BLaER1 (cell line): ENCODE measurements around the gene LRRC10B.
A peak's percentile ranks its signal among the peaks of the same experiment; 100 is the strongest.

Experiments used
- H3K27ac ChIP-seq: shearing (Covaris generic); formaldehyde crosslinking; 2 replicates; pipeline ENCODE4 v1.8.1; 2022
- H3K27me3 ChIP-seq: shearing (Covaris generic); formaldehyde crosslinking; 2 replicates; pipeline ENCODE4 v1.8.1; 2022
- H3K36me3 ChIP-seq: shearing (Covaris generic); formaldehyde crosslinking; 2 replicates; pipeline ENCODE4 v1.8.1; 2022
- H3K4me1 ChIP-seq: shearing (Covaris generic); formaldehyde crosslinking; 2 replicates; pipeline ENCODE4 v1.8.1; 2022
- H3K4me2 ChIP-seq: shearing (Covaris generic); formaldehyde crosslinking; 2 replicates; pipeline ENCODE4 v1.8.1; 2022
- H3K4me3 ChIP-seq: shearing (Covaris generic); formaldehyde crosslinking; 2 replicates; pipeline ENCODE4 v1.8.1; 2022
- H3K9ac ChIP-seq: shearing (Covaris generic); formaldehyde crosslinking; 2 replicates; pipeline ENCODE4 v1.8.1; 2022
- H3K9me3 ChIP-seq: shearing (Covaris generic); formaldehyde crosslinking; 2 replicates; pipeline ENCODE4 v1.8.1; 2022
- H4K20me1 ChIP-seq: shearing (Covaris generic); formaldehyde crosslinking; 2 replicates; pipeline ENCODE4 v1.8.1; 2022
- Cebpa-rat ChIP-seq: shearing (Covaris generic); IDR thresholded peaks from 2 replicates; pipeline ENCODE4 v1.8.1; 2022

The LRRC10B gene

GRCh38 chr11:61514050-61514917 is 5.7 kb downstream of the LRRC10B start:
- Histone ChIP-seq H3K4me3 (no peak overlapping the region), H3K9ac (no peak overlapping the region), H3K27ac (no peak overlapping the region), H3K4me1 (peaks cover 68% of the 10 kb centered on the region), H3K36me3 (no peaks in the 10 kb centered on the region), H3K4me2 (no peak overlapping the region), H3K27me3 (peaks cover 15% of the 10 kb centered on the region), H4K20me1 (peaks cover 6% of the 10 kb centered on the region; the same call in 1 of the 2 replicates), H3K9me3 (no peaks in the 10 kb centered on the region)
- no peak for TF ChIP-seq Cebpa-rat

GRCh38 chr11:61515686-61516085 is 7.1 kb downstream of the LRRC10B start:
- Histone ChIP-seq H3K27ac (no peak overlapping the region), H3K4me1 (peaks cover 54% of the 10 kb centered on the region), H3K9ac (no peak overlapping the region), H3K36me3 (no peaks in the 10 kb centered on the region), H3K9me3 (no peaks in the 10 kb centered on the region), H3K4me2 (no peak overlapping the region), H3K4me3 (no peak overlapping the region), H3K27me3 (peaks cover under 1% of the 10 kb centered on the region; the same call in 1 of the 2 replicates), H4K20me1 (peaks cover 6% of the 10 kb centered on the region; the same call in 1 of the 2 replicates)
- TF ChIP-seq Cebpa-rat, result no peak

DNA sequence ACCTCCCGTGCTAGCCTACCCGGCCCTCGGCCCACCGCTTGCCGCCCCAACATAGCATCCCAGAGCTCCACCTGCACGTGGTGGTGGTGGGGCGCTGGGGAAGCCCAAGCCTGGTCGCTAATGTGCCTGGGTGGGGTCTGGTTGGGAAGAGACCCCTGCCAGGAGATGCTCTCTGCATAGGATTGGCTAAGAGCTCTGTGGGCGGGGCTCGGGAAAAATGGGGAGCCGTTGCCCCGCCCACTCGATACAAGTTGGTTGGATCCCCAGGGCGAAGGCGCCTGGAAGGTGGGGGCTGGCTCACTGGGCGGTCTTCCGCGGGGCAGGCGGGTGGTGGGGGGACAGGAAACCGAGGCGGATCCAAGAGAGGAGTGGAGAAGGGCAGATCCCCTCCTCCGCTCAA is 7.6 kb downstream of the LRRC10B start:
- H3K27ac ChIP-seq, result no peak overlapping the region
- H4K20me1 ChIP-seq, result peaks cover 5% of the 10 kb centered on the region; the same call in 1 of the 2 replicates
- no peaks in the 10 kb centered on the region for H3K36me3 ChIP-seq
- no peak overlapping the region for H3K4me3 ChIP-seq
- H3K4me1 ChIP-seq, result peaks cover 49% of the 10 kb centered on the region
- H3K9ac ChIP-seq, result 0 out of 2 replicates have a peak overlapping the region, but pooled peaks have one; percentile 21
- H3K9me3 ChIP-seq, result no peaks in the 10 kb centered on the region
- peak overlapping the region; percentile 65 for H3K4me2 ChIP-seq
- no peak for TF ChIP-seq Cebpa-rat
- H3K27me3 ChIP-seq, result no peaks in the 10 kb centered on the region

GRCh38 chr11:61516675-61517572 is 8.4 kb downstream of the LRRC10B start:
- Histone ChIP-seq H3K4me2 (peak overlapping the region; percentile 65), H3K27me3 (no peaks in the 10 kb centered on the region), H3K4me1 (peaks cover 42% of the 10 kb centered on the region), H3K4me3 (no peak overlapping the region), H4K20me1 (no peaks in the 10 kb centered on the region), H3K9me3 (no peaks in the 10 kb centered on the region), H3K9ac (0 out of 2 replicates have a peak overlapping the region, but pooled peaks have one; percentile 21), H3K36me3 (no peaks in the 10 kb centered on the region), H3K27ac (no peak overlapping the region)
- TF ChIP-seq Cebpa-rat, result no peak

DNA sequence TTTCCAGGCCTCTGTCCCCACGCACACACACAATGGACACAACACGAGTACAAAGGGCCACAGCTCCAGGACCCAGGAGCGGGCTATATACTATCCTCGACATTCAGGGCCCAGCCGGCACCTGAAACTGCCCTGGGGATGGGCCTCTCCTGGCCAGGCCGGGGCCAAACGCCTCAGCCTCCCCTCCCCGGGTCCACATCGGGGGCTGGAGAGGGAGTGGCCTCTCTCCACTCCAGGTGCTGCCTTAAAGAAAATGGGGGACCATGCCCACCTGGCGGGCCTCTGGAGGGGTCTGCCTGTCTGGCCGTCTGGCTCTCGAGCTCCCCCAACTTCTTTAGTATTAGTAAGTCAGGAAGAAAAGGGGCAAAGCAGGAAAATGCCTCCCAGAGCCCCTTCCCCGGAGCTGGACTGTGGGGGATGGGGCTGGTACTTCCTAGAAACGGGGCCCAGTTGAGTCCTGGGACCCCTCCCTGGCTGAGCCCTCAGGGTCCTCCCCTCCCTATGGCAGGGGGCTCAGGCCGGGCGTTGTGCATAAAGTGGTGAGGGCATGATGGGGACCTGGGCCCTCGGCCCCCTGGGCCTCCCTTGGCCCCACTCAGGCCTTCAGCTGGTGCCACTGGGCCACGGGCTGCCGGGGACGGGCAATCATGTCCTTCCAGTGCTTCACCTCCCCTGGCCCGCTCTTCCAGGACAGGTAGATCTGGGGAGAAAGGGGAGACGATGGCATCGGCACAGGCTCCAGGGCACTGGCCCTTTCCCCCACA is 9.7 kb downstream of the LRRC10B start:
- Histone ChIP-seq H3K4me2 (no peak overlapping the region), H3K27me3 (no peaks in the 10 kb centered on the region), H3K4me1 (peaks cover 29% of the 10 kb centered on the region), H3K4me3 (no peak overlapping the region), H3K36me3 (no peaks in the 10 kb centered on the region), H3K9me3 (no peaks in the 10 kb centered on the region), H4K20me1 (no peaks in the 10 kb centered on the region), H3K9ac (no peak overlapping the region), H3K27ac (no peak overlapping the region)
- TF ChIP-seq Cebpa-rat, result no peak

DNA sequence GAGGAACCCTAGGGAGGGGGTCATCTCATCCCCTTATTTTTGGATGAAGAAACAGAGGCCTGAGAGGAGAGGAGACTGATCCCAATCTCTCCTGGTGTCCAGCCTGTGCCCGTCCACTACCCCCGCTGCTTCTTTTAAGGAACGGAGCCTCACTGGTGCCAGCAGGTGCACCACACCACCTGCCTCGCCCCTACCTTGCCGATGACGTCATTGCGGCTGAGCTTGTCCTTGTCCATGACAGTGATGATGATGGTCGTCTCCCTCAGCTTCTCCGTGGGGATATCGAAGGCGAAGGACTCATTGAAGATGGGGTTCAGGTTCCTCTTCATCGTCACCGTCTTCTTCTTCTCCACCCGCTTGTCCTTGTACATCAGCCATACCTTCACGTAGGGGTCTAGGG is 14.3 kb downstream of the LRRC10B start:
- H3K27ac ChIP-seq, result no peak overlapping the region
- H3K4me2 ChIP-seq, result no peak overlapping the region
- H3K4me3 ChIP-seq, result no peak overlapping the region
- H3K9ac ChIP-seq, result no peak overlapping the region
- no peak for TF ChIP-seq Cebpa-rat
- peaks cover 5% of the 10 kb centered on the region for H3K4me1 ChIP-seq
- H3K36me3 ChIP-seq, result no peaks in the 10 kb centered on the region
- no peaks in the 10 kb centered on the region for H4K20me1 ChIP-seq
- no peaks in the 10 kb centered on the region for H3K27me3 ChIP-seq
- H3K9me3 ChIP-seq, result no peaks in the 10 kb centered on the region

GRCh38 chr11:61524446-61524845 is 15.9 kb downstream of the LRRC10B start:
- no peaks in the 10 kb centered on the region for H3K9me3 ChIP-seq
- H3K4me3 ChIP-seq, result no peak overlapping the region
- no peaks in the 10 kb centered on the region for H3K36me3 ChIP-seq
- peaks cover 21% of the 10 kb centered on the region for H3K4me1 ChIP-seq
- H3K4me2 ChIP-seq, result no peak overlapping the region
- H3K9ac ChIP-seq, result no peak overlapping the region
- no peak for TF ChIP-seq Cebpa-rat
- H3K27me3 ChIP-seq, result no peaks in the 10 kb centered on the region
- no peaks in the 10 kb centered on the region for H4K20me1 ChIP-seq
- H3K27ac ChIP-seq, result no peak overlapping the region

DNA sequence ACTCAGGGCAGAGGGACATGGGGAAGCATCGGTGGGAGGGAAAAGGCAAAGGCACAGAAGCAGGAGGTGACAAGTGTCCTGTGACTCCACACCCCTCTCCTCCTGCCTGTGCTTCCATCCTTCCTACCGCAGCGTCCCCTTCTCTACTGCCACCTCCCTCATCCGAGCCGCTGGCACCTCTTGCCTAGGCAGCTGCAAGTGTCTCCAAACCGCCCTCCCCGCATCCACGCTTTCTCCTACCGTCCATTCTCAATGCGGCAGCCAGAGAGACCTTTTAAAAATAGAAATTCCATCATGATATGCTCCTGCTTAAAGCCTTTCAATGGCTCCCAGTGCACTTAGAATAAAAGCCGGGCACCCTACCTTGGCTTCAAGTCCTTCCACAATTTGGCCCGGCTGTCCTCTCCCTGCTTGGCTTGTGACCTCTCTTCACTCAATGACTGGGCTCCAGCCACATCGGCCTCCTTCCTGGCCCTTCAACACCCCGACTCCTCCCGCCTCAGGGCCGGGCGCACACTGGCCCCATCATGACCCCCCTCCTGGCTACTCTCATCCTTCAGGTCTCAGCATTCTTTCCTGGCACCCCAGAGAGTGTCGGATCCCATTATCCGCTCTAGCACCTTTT is 16.5 kb downstream of the LRRC10B start:
- Histone ChIP-seq H3K9me3 (no peaks in the 10 kb centered on the region), H3K4me2 (no peak overlapping the region), H3K27ac (no peak overlapping the region), H3K4me1 (peaks cover 27% of the 10 kb centered on the region), H3K27me3 (no peaks in the 10 kb centered on the region), H3K36me3 (no peaks in the 10 kb centered on the region), H4K20me1 (no peaks in the 10 kb centered on the region), H3K4me3 (no peak overlapping the region), H3K9ac (no peak overlapping the region)
- no peak for TF ChIP-seq Cebpa-rat

DNA sequence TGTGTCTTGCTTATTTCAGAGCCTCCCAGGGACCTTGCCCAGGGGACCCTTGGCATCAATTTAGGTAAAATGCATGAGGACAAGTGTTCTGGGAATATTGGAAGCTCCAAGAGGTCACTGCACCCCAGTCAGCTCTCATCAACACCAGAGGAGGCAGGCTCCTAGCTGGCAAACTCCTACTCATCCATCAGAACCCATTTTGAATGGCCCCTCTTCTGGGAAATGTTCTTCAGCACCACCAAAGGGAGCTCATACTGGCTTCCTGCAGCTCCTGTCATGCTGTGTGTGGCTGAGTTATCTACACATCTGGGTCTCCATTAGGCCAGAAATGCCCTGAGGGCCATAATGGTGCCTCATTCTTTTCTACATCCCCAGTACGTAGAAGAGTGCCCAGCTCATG is 17.7 kb downstream of the LRRC10B start:
- H3K27me3 ChIP-seq, result no peaks in the 10 kb centered on the region
- TF ChIP-seq Cebpa-rat, result no peak

More for the DNA sequence above, 17.7 kb downstream of the LRRC10B start:
- Histone ChIP-seq H3K36me3 (no peaks in the 10 kb centered on the region), H3K9ac (no peak overlapping the region), H3K27ac (no peak overlapping the region), H3K9me3 (no peaks in the 10 kb centered on the region), H4K20me1 (0 out of 2 replicates have a peak, but pooled peaks cover 2% of the 10 kb centered on the region), H3K4me1 (peaks cover 38% of the 10 kb centered on the region), H3K4me2 (no peak overlapping the region), H3K4me3 (no peak overlapping the region)
